ENCODE results near the gene PARP16. TPM values are rescaled to one million over a fixed set of nuclear protein-coding genes. Genes with fewer than 3 reads are reported as not detected.

PARP16 gene
- total and polyA plus RNA-seq, 10 donors, result 6.4 to 11.3 (median 9.6) TPM

DNA sequence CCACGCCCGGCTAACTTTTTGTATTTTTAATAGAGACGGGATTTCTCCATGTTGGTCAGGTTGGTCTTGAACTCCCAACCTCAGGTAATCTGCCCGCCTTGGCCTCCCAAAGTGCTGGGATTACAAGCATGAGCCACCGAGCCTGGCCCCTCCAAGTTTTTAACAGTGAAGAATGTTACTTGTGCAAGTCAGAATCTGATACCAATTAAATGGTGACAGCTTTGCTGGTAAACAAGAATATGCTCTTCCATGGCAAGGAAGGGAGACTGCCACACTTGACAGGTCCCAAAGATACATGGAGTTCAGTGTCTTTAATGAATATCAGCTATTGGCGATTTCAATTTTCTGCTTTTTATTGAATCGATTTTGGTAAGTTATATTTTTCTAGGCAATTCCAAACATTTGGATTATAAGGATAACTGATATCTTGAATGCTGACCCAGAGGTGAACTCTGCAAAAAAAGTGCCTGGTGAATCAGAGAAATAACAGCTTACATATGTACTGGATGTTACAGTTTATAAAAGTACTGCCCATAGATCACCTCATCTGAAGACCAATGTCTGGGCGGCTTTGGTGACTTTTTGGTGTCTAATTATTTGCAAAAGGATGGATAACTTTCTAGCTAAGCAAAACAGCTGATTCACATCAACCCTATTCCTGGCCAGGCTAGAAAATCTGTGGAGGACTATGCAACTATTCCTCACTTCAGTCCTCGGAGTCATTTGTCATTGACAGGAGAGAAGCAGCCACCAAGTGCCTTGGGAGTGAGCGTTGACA lies 1.2 kb downstream of the PARP16 start:
- intact Hi-C loops (cut with DNase I; ENCODE audit: low total_unique reads), result loop anchor here (5.0 kb wide), 1 partner anchor 98 kb away; the partner anchor contains the start of gene CLPX
- no peak for DNase-seq

DNA sequence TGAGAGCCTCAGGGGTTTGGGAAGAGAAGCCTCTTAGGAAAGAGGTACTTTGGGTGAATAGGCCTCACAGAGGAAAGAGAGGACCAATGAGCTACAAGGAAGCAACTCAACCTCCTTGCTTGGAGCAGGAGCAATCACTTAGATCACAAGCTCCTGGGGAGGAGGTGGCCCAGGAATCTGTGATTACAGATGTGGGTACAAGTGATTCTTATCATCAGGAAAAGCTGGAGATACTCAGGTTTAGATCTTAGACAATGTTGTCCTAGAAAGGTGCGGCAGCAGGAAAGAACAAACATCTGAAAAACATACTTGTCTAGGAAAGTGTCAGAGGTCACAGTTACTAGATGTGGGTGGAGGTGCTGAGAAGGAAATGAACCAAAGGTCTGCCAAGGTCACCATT lies 8.2 kb downstream of the PARP16 start:
- no peak overlapping the region for H3K4me3 ChIP-seq
- H3K4me1 ChIP-seq, result peaks cover 0 to 24% (median 0%) of the 10 kb centered on the region in 6 donors
- DNase-seq, result no peak
- WGBS, 5 donors, result 59 to 78% (median 69%) methylated on average over 1 of the region's 1 CpG
- H3K36me3 ChIP-seq, result peaks cover 0 to 7% (median 0%) of the 10 kb centered on the region in 6 donors
- no peaks in the 10 kb centered on the region for H3K9me3 ChIP-seq
- no peaks in the 10 kb centered on the region for H3K27me3 ChIP-seq (replicated peaks in 1 of 7)
- intact Hi-C loops (cut with DNase I; ENCODE audit: low total_unique reads), result loop anchor here (10.0 kb wide), 1 partner anchor 224 kb away; no protein-coding TSS in a partner anchor
- no peak overlapping the region for H3K27ac ChIP-seq
- no peak for TF ChIP-seq POLR2AphosphoS5 (IDR thresholded peaks at IDR 0.05)
- no peak for TF ChIP-seq POLR2A (IDR thresholded peaks at IDR 0.05)
- TF ChIP-seq, protein P1, sequence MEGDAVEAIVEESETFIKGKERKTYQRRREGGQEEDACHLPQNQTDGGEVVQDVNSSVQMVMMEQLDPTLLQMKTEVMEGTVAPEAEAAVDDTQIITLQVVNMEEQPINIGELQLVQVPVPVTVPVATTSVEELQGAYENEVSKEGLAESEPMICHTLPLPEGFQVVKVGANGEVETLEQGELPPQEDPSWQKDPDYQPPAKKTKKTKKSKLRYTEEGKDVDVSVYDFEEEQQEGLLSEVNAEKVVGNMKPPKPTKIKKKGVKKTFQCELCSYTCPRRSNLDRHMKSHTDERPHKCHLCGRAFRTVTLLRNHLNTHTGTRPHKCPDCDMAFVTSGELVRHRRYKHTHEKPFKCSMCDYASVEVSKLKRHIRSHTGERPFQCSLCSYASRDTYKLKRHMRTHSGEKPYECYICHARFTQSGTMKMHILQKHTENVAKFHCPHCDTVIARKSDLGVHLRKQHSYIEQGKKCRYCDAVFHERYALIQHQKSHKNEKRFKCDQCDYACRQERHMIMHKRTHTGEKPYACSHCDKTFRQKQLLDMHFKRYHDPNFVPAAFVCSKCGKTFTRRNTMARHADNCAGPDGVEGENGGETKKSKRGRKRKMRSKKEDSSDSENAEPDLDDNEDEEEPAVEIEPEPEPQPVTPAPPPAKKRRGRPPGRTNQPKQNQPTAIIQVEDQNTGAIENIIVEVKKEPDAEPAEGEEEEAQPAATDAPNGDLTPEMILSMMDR (IDR thresholded peaks at IDR 0.05 in 8 of 11, conservative IDR thresholded peaks at IDR 0.05 in 3 of 11), result no peak

More for the DNA sequence above, 1.2 kb downstream of the PARP16 start:
- no peak for TF ChIP-seq POLR2AphosphoS5 (IDR thresholded peaks at IDR 0.05)
- TF ChIP-seq, protein P1 (IDR thresholded peaks at IDR 0.05 in 8 of 11, conservative IDR thresholded peaks at IDR 0.05 in 3 of 11), result no peak
- TF ChIP-seq POLR2A (IDR thresholded peaks at IDR 0.05), result no peak
- Histone ChIP-seq H3K27ac (peak overlapping the region in 6 of 8 donors; percentile 83 to 91 (median 87)), H3K9me3 (no peaks in the 10 kb centered on the region), H3K4me3 (peak overlapping the region in 7 of 8 donors; percentile 54 to 90 (median 71)), H3K4me1 (peaks cover 8 to 47% (median 23%) of the 10 kb centered on the region in 6 donors), H3K36me3 (peaks cover 0 to 3% (median 0%) of the 10 kb centered on the region in 6 donors), H3K27me3 (replicated peaks in 1 of 7) (no peaks in the 10 kb centered on the region)
- WGBS, 5 donors, result 75 to 79% (median 78%) methylated on average over 10 of the region's 10 CpGs

DNA sequence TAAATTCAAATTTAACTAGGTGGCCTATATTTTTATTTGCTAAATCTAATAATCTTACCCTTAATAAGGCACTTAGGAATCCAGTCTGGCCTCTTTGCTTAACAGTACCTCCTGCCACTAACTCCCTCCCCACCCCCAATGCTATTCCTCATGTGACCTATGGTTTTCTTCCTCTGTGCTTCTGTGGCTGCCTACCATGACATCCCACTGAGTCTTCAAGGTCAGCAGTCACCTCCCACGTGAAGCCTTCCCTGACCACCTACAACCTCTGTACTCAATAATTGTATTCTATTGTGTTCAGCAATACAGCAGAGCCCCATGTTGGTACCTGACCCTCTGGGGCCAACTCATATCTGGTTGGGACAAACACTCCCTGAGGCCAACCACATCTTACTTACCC lies 9.7 kb downstream of the PARP16 start:
- 57 to 93% (median 76%) methylated on average over 1 of the region's 1 CpG for WGBS, 5 donors
- no peak overlapping the region for H3K4me3 ChIP-seq
- no peak overlapping the region for H3K27ac ChIP-seq
- intact Hi-C loops (cut with DNase I; ENCODE audit: low total_unique reads), result loop anchor here (10.0 kb wide), 1 partner anchor 222 kb away; no protein-coding TSS in a partner anchor
- H3K4me1 ChIP-seq, result peaks cover 0 to 13% (median 0%) of the 10 kb centered on the region in 6 donors
- H3K9me3 ChIP-seq, result no peaks in the 10 kb centered on the region
- peaks cover 0 to 7% (median 0%) of the 10 kb centered on the region in 6 donors for H3K36me3 ChIP-seq
- TF ChIP-seq, protein P1 (IDR thresholded peaks at IDR 0.05 in 8 of 11, conservative IDR thresholded peaks at IDR 0.05 in 3 of 11), result no peak
- TF ChIP-seq POLR2A (IDR thresholded peaks at IDR 0.05) (no peak), POLR2AphosphoS5 (IDR thresholded peaks at IDR 0.05) (no peak)
- no peaks in the 10 kb centered on the region for H3K27me3 ChIP-seq (replicated peaks in 1 of 7)
- DNase-seq, result no peak

DNA sequence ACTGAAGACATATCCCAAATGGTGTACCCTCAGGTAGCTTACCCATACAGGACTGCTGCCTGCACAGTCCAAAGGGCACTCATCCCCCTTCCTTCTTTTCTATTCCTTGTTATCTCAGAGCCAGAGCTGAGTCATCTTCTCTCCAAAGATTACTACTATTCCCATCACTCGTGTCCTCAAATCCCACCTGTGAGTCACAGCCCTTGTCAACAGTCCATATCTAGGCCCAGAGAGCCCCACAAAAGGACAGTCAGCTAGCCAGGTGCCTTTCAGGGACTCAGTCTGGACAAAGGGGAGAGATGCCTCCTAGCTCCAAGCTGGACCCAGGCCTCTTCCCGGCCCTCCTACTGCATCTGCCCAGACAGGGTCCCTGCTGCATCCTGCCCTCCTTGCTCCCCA lies 11.0 kb downstream of the PARP16 start:
- 86 to 95% (median 88%) methylated on average over 2 of the region's 2 CpGs for WGBS, 5 donors
- DNase-seq, result no peak
- H3K4me3 ChIP-seq, result no peak overlapping the region
- intact Hi-C loops (cut with DNase I; ENCODE audit: low total_unique reads), result loop anchor here (10.0 kb wide), 1 partner anchor 221 kb away; no protein-coding TSS in a partner anchor
- no peaks in the 10 kb centered on the region for H3K9me3 ChIP-seq
- no peaks in the 10 kb centered on the region for H3K27me3 ChIP-seq (replicated peaks in 1 of 7)
- TF ChIP-seq POLR2AphosphoS5 (IDR thresholded peaks at IDR 0.05) (no peak), POLR2A (IDR thresholded peaks at IDR 0.05) (no peak)
- TF ChIP-seq, protein P1 (IDR thresholded peaks at IDR 0.05 in 8 of 11, conservative IDR thresholded peaks at IDR 0.05 in 3 of 11), result no peak
- peaks cover 0 to 20% (median 2%) of the 10 kb centered on the region in 6 donors for H3K4me1 ChIP-seq
- peaks cover 0 to 10% (median 0%) of the 10 kb centered on the region in 6 donors for H3K36me3 ChIP-seq
- H3K27ac ChIP-seq, result no peak overlapping the region
